Lower lobe of right lung (tissue), 2 donors: ENCODE data around the gene MAPK4. TPM values are rescaled to one million over a fixed set of nuclear protein-coding genes. Genes with fewer than 3 reads are reported as not detected.
"Not testable (repeated sequence)": the region's sequence is repeated elsewhere in the genome, so short reads cannot be mapped to it uniquely, and the experiment has no call there.

Experiments used
- ATAC-seq, 2 donors: fragments of 200-7000 bp; cut with Tn5 transposase; one replicate each; pipeline ENCODE4 v1.9.1; 2020 to 2022; ENCODE audit warnings: mild to moderate bottlenecking in 2 of 2, moderate library complexity in 2 of 2
- DNase-seq: peaks from one replicate; pipeline ENCODE4 v3.0.0-alpha.2; 2020
- H3K27ac ChIP-seq: fragments of 200-600 bp; one replicate; pipeline ENCODE4 v1.8.0; 2022
- H3K27me3 ChIP-seq: fragments of 200-600 bp; one replicate; pipeline ENCODE4 v1.8.0; 2022; ENCODE audit warnings: low read depth
- H3K36me3 ChIP-seq: fragments of 200-600 bp; one replicate; pipeline ENCODE4 v1.8.0; 2022; ENCODE audit warnings: mild to moderate bottlenecking
- H3K4me1 ChIP-seq: fragments of 200-600 bp; one replicate; pipeline ENCODE4 v1.8.0; 2022
- H3K4me3 ChIP-seq: fragments of 200-600 bp; one replicate; pipeline ENCODE4 v1.8.0; 2022; ENCODE audit warnings: mild to moderate bottlenecking
- H3K9me3 ChIP-seq: fragments of 200-600 bp; one replicate; pipeline ENCODE4 v1.8.0; 2022
- CTCF ChIP-seq: fragments of 200-600 bp; IDR thresholded peaks from one replicate; pipeline ENCODE4 v1.8.0; 2022; ENCODE audit warnings: antibody characterized with exemption, mild to moderate bottlenecking
- intact Hi-C: fragments of 100-400 bp; cut with DNase I; formaldehyde crosslinking; loops from one replicate; pipeline ENCODE4 v1.11.0; 2022
- long read RNA-seq: library from polyadenylated mRNA; unstranded; transcript quantifications from one replicate; pipeline ENCODE4 v2.0.0, GENCODE V29; 2021
- total RNA-seq: library from RNA; stranded (reverse); fragmentation: NEBNext Ultra II Directional; extraction: Animal tissue kit (Norgen Biotek cat#: 25700); gene quantifications from one replicate; pipeline ENCODE4 v1.2.1, GENCODE V29; 2021
- donor health status: DM: no; HTN: yes; CAD: no; lungs with severe emphysema.

Gene MAPK4
- total RNA-seq, result 2.9 TPM
- long read RNA-seq, partial matches to known transcripts, result 3 of 4 reads
- long read RNA-seq, other reads (novel, unspliced or antisense), result 1 of 4 reads

DNA sequence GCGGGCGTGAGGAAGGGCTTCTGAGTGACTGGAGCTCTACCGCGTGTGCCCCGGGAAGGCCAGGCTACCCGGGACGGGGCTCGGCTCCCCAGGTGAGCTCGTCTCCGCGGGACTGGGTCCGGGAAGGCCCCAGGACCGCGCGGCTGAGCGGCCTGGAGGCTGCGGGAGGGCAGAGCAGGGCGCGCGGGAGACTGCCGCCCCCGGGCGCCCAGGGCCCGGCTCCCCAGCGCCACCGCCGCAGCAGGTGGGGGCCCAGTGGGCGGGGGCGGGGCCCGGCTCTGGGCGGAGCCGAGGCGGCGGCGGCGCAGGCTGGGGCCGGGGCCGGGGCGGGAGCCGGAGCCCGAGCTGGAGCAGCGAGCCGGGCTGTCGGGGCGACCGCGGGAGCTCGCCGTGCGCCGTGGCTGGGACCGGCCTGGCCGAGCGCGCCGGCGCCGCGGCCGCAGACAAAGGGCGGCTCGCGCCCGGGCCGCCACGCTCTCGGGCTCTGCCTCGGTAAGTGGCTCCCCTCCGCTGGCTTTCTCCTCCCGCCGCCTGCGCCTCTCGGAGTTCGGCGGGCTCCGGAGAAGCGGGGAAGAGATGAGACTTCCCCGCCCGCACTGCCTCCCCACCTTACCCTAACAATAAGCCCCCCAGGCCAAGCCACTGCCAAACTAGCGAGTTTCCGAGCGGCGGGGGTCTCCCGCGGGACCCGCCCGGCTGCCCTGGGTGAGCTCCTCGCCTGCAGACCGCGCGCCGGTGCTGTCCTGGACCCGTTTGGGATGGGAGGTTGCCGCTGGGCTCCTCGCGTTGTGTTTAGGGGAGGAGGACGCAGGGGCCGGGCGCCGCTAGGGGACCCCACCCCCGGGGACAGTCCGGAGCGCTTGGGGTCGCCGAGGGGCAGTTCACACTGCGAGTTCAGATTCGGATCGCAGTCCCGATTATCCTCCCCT, at the start of gene MAPK4:
Gene MAPK4, plus strand, starts transcription at position 336 of the 929 bp plus-strand sequence. CDS start 103,872 bp downstream, outside the sequence.
- H3K27ac ChIP-seq, result no peak within 1 kb of the TSS

DNA sequence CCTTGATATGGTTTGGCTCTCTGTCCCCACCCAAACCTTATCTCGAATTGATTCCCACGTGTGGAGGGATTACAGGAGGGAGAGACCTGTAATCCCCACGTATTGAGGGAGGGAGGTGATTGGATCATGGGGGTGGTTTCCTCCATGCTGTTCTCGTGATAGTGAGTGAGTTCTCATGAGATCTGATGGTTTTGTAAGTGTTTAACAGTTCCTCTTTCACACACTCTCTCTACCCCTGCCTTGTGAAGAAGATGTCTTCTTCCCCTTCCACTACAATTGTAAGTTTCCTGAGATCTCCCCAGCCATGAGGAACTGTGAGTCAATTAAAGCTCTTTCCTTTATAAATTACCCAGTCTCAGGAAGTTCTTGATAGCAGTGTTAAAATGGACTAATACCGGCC, 42.6 kb upstream of the MAPK4 start:
- H3K27ac ChIP-seq, DNase-seq, H3K27me3 ChIP-seq, H3K4me3 ChIP-seq, H3K36me3 ChIP-seq, H3K9me3 ChIP-seq, ATAC-seq, H3K4me1 ChIP-seq, intact Hi-C loops: not testable (repeated sequence)

More for the DNA sequence above, at the start of gene MAPK4:
- no peaks in the 10 kb centered on the region for H3K36me3 ChIP-seq
- no peak for TF ChIP-seq CTCF
- intact Hi-C loops, result no loop called here
- H3K9me3 ChIP-seq, result no peaks in the 10 kb centered on the region
- ATAC-seq, result peak; percentile 89 to 93
- peak; percentile 58 for DNase-seq
- peaks cover 40% of the 10 kb centered on the region for H3K27me3 ChIP-seq
- H3K4me3 ChIP-seq, result peak within 1 kb of the TSS; percentile 62
- peaks cover 12% of the 10 kb centered on the region for H3K4me1 ChIP-seq

- Histone ChIP-seq H3K27me3 (peaks cover 6% of the 10 kb centered on the region), H3K36me3 (no peaks in the 10 kb centered on the region), H3K27ac (no peak overlapping the region), H3K4me3 (no peak overlapping the region), H3K4me1 (no peaks in the 10 kb centered on the region), H3K9me3 (no peaks in the 10 kb centered on the region)
- ATAC-seq (peak; percentile 39 to 54), DNase-seq (no peak)
- no peak for TF ChIP-seq CTCF
- intact Hi-C loops, result no loop called here
These were observed 40.9 kb upstream of the MAPK4 start for GRCh38 chr18:50518787-50519546.

GRCh38 chr18:50523165-50523564, 36.7 kb upstream of the MAPK4 start:
- no peaks in the 10 kb centered on the region for H3K9me3 ChIP-seq
- no peak for ATAC-seq
- intact Hi-C loops, result no loop called here
- H3K36me3 ChIP-seq, result no peaks in the 10 kb centered on the region
- no peaks in the 10 kb centered on the region for H3K4me1 ChIP-seq
- H3K27ac ChIP-seq, result no peak overlapping the region
- TF ChIP-seq CTCF, result no peak
- peaks cover 6% of the 10 kb centered on the region for H3K27me3 ChIP-seq
- DNase-seq, result no peak
- no peak overlapping the region for H3K4me3 ChIP-seq

DNA sequence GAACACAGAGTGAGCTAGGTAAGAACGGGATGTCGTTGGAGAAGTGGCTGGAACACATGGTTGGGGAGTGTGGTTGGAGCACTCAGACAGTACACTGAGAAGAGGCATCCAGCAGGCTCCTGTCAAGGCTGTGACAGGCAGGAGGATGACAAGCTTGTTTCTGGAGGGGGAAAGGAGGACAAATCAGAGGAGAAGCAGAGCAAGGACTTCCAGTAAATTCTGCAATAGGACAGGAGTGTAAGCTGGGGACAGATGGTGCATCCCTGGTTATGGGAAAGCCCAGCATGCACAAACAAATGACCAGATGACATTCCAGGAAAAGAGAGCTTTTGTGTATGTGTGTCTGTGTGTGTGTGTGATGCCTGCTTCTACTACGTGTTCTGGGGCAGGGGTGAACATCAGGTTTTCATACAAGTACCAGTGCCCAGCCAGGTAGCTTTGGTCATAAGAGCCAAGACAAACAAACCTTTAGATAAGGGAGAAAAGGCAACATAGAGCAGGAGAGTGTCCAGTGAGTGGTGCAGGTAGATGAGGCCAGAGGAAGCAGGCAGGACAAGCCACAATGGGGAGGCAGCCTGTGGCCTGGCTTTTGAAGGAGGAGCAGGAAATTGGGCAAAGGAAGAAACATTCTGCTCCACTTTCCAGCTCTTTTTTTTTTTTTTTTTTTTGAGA, 32.1 kb upstream of the MAPK4 start:
- intact Hi-C loops, result no loop called here
- peak; percentile 86 to 91 for ATAC-seq
- no peak overlapping the region for H3K27ac ChIP-seq
- peaks cover 6% of the 10 kb centered on the region for H3K27me3 ChIP-seq
- no peak for DNase-seq
- H3K36me3 ChIP-seq, result no peaks in the 10 kb centered on the region
- TF ChIP-seq CTCF, result no peak
- no peaks in the 10 kb centered on the region for H3K9me3 ChIP-seq
- no peak overlapping the region for H3K4me3 ChIP-seq
- no peaks in the 10 kb centered on the region for H3K4me1 ChIP-seq
